GM04503 (cell line): ENCODE measurements around the gene MGST2.
"Not testable (repeated sequence)": the region's sequence is repeated elsewhere in the genome, so short reads cannot be mapped to it uniquely, and the experiment has no call there.

Source experiments
- DNase-seq: peaks from one replicate; pipeline ENCODE4 v3.0.0-alpha.2; 2012; ENCODE audit warnings: low read depth

The MGST2 gene

DNA sequence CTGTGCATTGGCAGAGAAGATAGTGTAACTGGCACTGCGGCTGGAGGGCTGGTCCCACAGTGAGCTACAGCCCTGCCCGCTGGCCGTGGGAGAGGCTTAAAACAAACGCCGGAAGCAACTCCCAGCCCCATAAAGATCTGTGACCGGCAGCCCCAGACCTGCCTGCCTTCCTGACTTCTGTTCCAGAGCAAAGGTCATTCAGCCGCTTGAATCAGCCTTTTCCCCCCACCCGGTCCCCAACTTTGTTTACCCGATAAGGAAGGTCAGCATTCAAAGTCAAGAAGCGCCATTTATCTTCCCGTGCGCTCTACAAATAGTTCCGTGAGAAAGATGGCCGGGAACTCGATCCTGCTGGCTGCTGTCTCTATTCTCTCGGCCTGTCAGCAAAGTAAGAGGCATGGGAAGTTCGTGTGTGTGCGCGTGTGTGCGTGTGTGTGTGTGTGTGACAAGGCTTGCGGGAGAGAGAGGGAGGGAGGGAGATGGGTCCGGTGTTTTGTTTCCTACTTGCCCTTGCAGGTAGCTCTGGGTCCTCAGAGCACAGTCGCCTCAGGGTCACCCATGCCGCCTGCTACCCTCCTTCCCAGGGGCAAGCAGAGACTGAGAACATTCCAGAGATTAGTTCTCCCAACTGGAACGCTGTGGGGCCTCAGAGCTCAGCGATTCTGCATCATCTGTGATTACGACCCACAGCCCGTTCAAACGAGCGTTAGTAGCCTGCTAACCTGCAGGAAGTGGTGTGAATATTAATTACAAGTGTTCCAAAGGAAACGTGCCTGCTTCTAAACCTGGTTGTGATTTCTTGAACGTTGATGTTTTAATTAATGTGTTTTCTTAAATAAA is at the start of gene MGST2:
Gene MGST2, plus strand, starts transcription at position 130 of the 840 bp plus-strand sequence. Its CDS starts 201 bp downstream, at position 331.
- DNase-seq, result no peak

DNA sequence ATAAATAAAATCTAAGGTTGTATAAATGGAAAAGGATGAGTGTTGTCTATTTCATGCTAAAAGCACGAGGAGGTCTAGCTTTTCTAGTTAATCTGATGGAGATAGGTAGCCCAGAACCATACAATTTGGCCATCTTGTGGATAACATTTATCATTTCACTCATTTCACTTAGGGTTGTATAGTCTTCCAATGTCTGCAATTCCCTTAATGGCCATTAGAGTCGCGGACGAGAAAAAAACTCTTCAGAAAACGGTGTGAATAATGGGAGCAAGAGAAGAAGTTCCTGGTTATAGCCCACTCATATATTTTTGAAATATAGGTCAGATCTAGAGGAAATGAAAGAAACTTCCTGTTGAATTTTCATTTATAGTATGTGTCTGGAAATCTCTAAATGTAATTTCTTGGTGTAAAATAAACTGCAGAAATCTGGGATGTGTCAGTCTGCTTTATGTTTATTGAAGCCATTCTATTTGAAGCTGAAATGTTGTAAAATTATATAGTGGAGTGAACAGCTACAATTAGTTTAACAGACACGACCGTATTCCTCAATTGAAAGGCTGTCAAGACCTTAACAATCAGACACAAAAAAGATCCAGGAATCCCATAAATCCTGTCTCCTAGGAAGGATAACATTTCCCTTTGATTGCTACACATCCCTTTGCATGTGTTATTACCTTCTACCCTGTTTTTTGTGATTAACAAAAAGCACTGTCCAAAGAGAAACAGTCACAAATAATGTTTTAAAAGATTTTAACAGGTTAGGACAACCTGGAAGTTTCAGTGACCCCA is 47.7 kb upstream of the MGST2 start:
- no peak for DNase-seq

DNA sequence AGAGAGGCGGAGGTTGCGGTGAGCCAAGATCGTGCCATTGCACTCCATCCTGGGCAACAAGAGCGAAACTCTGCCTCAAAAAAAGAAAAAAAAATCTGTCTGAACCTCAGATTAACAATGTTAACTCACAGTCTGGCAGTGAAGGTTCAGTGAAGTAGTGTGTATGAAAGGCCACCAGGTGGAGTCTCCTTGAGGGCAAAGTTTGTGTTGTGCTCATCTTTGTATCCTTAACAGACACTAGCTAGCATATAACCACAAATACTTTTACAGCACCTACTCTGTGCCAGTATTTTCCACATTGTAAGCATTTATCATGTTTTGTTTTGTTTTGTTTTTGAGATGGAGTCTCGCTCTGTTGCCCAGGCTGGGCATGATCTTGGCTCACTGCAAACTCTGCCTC is 46.0 kb upstream of the MGST2 start:
- no peak for DNase-seq

DNA sequence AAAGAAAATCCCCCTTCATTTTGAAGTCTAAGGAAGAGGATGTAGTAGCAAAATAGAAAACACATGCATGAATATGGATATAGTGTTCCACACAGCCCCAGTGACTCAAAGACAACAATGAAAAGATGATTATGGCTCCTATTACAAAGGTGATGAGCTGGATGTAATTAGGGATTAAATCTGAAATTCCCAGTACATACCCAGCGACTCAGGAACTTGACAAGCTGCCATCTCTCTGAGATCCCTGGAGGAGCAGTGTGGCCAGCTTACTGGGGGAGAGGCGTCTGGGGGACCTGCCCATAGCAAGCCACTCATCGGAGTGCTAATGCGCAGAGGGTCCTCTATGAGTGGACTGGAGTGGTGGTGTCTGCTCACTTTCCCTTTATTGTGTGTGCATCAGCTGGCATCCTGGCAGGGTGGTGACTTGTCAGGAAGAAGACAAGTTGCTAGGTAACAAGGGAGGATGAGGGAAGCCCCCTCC is 42.7 kb upstream of the MGST2 start:
- DNase-seq, result no peak

DNA sequence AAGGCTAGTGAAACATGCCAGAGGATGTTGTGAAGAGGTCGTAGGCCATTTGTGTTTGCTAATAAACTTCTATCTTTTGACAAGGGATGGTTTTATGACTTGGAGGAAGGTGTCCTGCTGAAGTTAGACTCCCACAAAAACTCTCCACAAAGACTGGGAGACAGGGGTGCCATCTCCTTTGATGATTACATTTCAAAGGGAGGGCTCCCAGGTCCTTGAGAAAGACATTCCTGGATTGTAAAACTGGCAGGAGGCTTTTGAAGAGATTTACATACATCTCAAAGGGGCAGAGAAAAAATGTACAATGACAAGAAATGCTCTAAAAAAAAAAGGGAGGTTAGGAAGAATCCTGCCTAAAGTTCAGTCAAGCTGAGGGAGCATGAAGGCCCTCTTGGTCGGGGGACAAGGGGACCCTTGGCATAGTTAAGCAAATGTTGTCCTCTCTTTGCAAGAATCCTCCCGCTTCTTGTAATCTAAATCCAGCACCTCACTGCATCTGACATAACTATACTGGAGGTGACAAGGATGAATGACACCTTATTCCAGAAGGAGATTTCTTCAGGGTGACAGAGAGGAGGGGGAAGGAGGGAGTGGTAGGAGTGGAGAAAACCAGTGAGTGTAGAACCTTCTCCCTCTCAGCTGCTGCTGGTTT is 41.1 kb upstream of the MGST2 start:
- DNase-seq, result no peak

DNA sequence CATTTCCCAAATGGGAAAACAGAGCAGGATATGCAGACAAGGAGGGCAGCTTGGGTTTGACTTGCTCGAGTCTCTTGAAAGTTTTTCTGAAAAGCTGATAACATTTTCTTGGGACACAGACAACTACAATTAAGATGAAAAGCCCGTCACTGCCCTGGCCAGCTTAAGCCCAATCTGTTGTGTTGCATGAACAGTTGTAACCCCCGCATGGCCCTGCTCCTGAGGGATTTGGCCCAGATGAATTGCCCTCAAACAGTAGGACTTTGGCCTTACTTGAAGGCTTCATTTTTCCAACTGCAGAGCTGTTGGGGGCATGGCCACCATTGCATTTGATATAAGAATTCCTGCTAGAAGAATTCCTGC is 40.5 kb upstream of the MGST2 start:
- no peak for DNase-seq

DNA sequence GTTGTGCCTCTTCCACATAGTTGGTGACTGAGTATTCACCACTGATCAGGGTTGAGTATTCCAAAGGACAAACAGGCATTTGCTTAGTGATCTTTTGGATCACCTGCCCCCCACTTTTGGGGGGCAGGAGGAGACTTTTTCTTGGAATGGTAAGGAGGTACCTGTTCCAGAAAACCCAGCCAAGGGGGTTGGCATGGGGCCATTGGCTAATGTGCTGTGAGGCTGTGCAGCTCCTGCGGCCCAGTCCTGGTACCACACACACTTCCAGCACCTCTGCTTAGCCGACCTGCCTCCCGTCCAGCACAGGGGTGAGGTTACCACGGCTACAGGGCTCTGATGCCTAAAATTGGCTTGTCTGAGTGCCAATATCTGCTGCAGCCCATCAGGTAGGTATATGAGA is 40.1 kb upstream of the MGST2 start:
- DNase-seq, result no peak

DNA sequence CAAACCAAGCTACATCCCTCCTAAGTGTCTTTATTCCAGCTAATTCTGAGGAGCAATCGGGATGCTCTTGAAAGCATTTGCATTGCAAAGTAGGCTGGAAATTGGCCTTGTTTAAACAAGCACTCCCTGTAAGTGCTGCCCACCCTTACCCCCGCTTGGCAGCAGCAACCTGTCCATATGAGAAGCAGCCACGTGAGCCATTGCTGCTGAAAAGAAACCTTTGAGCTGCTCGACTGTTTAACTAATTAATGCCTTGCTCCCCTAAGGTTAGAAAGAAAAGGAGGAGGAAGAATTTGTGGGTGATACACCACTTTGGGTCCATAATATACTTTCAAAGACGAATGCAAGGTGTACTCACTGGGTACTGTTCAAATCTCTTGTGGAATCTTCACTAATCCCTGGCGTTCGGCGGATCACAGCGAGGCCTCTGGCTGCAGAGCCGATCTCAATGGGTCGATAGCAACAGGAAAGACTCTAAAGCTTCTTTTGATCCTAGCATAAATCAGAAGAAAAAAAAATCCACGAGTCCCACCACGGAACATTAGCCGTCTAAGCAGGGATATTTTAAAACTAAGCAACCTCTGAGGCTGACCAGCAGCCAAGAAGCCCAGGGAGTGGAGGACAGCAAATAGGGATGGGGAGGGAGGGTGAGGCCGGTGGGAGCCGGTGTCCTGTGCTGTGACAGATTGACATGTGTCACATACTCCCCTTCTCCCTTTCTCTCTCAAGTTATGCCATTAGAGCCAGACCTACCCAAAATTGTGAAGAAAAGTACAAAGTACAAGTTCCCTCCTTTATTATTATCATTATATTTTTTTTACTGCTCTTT is 37.2 kb upstream of the MGST2 start:
- DNase-seq, result no peak

DNA sequence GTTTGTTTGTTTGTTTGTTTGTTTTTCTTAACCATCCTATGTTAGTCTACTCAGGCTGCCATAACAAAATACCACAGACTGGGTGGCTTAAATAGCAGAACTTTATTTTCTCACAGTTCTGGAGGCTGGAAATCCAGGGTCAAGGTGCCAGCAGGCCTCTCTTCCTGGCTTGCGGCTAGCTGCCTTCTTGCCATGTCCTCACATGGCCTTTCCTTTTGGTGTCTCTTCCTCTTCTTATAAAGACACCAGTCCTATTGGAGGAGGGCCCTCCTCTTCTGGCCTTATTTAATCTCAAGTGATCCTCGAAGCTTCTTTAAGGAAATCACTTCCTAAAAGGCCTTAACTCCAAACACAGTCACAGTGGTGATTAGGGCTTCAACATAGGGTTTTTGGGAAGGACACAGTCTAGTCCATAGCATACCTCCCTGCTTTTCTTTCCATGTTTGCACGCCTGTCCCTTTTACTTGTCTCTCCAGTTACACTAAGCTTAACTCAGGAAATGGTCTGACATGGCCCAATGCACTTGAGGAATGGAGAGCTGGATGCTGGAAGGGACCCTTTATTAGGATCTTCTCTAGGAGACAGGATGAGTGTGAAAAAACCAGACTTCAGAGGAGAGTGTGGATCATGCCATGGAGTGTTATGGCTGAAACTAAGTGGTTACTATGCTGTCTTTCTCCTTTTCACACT is 36.0 kb upstream of the MGST2 start:
- no peak for DNase-seq

DNA sequence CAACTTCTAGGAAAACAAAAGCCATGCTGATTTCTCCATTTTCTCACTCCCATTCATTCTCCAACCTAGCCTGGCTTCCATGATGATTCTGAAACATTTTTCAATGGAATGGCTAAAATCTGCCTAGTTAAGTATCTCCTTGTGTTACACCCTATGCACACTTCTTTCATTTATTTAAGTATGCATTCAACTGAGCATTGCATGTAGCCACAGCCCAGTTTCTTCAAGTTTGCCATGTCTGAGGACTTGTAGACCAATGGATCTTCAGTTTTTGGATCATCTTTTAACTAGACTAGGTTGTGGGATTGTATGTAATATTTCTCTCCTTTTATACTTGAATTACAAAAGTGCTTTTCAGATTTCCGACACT is 35.5 kb upstream of the MGST2 start:
- DNase-seq, result no peak

DNA sequence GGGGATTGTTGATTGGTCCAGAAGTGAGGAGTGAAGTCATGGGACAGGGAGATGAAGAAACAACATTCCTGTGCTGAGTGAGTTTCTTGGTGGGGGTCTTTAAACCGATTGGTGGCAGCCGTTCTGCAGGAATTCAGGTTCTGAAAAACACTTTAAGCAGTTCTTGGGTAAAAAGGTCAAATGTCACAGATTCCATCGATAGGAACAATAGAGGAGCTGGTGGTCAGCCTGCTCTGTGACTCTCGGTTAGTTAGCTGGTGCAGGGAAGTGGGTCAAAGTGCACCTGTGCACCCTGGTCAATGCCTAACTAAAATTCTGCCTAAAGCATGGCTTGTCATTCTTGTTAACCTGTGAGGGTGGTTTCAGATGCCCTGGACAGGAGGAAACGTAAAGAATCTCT is 34.6 kb upstream of the MGST2 start:
- DNase-seq, result no peak

DNA sequence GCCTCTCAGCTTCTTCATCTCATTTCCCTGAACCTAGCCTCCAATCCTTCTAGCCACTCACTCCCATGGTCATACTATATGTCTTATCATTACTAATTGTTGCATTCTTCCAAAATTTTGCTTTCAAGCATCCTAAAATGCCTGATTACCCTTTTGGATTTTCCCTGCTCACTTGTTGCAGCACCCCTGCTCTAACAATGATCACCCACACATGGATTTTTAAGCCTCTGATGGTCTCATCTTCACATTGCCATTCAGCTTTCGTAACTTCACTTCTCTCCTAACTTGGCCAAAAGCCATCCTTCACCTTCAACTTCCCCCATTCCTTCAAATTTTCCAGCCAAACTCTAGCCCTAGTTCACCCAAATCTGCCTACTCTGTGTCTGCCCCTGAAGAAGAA is 33.8 kb upstream of the MGST2 start:
- DNase-seq, result no peak

DNA sequence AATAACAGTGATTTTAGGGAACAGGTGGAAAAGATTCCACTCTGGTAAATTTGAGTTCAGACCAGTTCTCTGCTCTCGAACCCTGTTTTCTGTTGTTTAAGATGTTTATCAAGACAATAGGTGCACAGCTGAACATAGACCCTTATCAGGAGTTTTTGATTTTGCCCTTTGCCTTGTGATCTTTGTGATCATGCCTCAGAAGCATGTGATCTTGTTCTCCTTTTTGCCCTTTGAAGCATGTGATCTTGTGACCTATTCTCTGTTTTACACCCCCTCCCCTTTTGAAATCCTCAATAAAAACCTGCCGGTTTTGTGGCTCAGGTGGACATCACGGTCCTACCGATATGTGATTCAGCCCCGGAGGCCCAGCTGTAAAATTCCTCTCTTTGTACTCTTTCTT is 32.9 kb upstream of the MGST2 start:
- DNase-seq, result not testable (repeated sequence)

DNA sequence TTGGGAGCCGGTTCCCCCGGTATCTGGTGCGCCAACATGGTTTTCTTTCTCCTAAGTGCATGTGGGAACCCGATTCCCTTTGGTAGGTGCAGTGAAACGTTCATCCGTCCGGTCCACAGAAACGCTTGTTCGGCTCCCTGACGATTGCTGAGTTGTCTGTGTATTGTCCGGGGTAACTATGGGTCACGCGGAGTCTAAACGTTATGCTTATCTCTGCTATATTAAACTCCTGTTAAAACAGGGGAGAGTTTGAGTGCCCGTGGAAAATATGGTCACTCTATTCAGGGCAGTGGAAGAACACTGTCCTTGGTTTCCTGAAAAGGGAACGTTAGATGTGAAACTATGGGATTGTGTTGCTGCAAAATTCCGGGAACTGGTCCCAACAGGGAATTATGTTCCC is 32.4 kb upstream of the MGST2 start:
- no peak for DNase-seq

DNA sequence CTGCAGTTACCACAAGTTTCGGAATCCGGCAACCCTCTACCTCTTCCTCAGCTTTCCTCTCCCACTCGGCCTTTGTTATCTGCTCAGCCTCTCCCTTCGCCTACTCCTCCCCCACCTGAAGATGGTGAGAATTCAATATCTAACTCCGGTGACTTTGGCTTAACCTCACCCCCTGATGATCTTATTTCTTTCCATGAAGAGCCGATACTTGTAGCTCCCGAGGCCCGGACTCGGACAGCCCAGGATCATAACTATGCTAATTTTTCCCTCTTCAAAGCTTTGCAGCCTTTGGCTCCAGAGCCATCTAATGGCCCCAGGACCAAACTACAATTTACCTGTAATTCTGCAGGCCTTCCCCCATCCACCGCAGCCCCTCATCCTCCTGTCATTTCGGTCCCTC is 32.0 kb upstream of the MGST2 start:
- DNase-seq, result no peak

DNA sequence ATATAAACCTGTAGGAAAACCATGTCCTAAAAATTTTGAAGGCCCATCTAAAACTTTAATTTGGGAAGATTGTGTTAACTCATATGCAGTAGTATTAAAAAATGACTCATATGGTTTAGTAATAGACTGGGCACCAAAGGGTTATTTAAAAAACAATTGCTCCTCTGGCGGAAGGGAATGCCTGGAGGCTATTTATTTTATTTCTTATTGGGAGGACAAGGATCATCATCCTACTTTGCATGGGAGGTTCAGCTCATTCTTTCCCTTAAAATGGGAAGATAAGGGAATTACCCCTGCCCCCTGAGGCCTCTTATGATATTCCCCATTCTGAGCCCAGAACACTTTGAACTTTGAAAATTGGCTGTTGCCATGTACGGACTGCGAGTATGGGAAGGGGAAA is 29.7 kb upstream of the MGST2 start:
- DNase-seq, result no peak

DNA sequence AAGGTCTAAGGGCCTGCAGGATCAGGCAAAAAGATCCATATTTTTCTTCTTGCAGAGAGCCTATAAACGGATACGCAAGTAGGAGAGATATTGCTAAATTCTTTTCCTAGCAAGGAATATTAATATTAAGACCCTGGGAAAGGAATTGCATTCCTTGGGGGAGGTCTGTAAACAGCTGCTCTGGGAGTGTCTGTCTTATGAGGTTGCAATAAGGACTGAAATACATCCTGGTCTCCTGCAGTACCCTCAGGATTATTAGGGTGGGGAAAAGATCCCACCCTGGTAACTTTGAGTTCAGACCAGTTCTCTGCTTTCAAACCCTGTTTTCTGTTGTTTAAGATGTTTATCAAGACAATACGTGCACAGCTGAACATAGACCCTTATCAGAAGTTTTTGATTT is 27.3 kb upstream of the MGST2 start:
- not testable (repeated sequence) for DNase-seq

DNA sequence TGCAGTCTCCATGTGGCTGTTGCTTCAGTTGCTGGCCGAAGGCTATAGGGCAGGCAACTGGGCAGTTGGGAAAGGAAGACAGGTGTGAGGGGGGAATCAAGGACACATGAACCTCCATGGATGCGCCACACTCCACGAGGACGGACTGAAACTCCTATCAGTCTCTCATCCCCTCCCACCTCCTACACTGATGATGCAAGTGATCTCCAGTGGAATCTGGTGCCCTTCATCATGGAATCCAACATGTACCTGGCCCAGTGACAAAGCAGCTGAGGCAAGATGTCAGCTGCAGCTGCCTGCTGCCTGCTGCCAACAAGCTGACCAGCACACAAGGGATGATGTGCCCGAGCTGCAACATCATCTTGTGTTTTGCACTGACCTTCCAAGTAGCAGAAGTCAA is 26.0 kb upstream of the MGST2 start:
- DNase-seq, result no peak

DNA sequence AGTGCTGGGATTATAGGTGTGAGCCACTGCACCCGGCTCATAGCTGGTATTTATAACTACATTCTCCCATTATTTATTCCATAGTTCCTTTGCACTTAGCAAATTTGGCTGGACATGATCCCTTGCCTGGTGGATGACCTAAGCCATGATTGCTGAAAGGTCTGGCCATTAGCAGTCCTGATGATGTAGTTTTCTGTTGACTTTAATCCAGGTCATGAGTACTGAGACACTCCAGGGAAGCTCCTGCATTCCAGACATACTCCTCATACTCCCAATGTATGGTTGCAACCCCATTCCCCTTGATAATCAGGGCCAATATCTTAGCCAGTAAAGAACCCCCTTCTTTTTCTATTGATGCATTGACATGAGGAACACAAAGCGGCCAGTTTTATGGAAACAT is 24.4 kb upstream of the MGST2 start:
- peak; percentile 37 for DNase-seq

DNA sequence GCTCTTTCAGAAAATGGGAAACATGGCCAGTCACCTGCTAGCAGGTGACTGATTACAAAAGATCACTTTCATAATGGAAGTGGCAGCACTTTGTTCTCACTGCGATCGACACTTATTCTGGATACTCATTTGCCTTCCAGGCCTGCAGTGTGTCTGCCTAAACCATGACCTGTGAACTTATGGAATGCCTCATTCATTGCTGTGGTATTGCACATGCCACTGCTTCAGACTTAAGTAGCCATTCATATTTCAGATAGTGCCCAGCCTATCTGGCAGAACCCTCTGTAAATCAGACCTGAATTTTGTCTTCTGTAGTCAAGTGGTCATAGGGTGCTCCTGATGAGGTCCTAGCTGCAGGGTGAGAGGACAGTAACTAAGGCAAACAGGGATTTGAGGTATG is 23.3 kb upstream of the MGST2 start:
- no peak for DNase-seq
